GM19193 (cell line): ENCODE results near the gene SIGLEC11.

Experiments used
- POLR2A ChIP-seq: IDR thresholded peaks from 4 replicates; pipeline ENCODE4 v1.6.1; 2011; ENCODE audit not compliant: insufficient read depth, insufficient read length; ENCODE audit errors: extremely low read depth

The SIGLEC11 gene

GRCh38 chr19:49988007-49988406 lies 27.0 kb upstream of the SIGLEC11 start:
- no peak for TF ChIP-seq POLR2A

GRCh38 chr19:49987159-49987698 lies 26.3 kb upstream of the SIGLEC11 start:
- no peak for TF ChIP-seq POLR2A

- no peak for TF ChIP-seq POLR2A
Measured at GRCh38 chr19:49986354-49986753, 25.4 kb upstream of the SIGLEC11 start.

- TF ChIP-seq POLR2A, result no peak
Measured at GRCh38 chr19:49985871-49986270, 24.9 kb upstream of the SIGLEC11 start.

DNA sequence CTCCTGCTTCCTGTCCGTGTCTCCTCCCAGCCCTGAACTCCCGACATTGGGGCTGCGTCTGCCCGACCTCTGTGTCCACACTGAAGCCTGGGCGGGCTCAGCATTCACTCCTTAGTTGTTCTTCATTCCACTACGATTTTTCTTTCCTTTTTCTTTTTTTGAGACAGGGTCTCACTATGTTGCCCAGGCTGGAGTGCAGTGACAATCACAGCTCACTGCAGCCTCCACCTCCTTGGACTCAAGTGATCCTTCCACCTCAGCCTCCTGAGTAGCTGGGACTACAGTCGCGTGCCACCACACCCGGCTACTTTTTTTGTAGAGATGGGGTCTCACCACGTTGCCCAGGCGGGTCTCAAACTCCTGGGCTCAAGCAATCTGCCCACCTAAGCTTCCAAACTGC lies 23.5 kb upstream of the SIGLEC11 start:
- no peak for TF ChIP-seq POLR2A

DNA sequence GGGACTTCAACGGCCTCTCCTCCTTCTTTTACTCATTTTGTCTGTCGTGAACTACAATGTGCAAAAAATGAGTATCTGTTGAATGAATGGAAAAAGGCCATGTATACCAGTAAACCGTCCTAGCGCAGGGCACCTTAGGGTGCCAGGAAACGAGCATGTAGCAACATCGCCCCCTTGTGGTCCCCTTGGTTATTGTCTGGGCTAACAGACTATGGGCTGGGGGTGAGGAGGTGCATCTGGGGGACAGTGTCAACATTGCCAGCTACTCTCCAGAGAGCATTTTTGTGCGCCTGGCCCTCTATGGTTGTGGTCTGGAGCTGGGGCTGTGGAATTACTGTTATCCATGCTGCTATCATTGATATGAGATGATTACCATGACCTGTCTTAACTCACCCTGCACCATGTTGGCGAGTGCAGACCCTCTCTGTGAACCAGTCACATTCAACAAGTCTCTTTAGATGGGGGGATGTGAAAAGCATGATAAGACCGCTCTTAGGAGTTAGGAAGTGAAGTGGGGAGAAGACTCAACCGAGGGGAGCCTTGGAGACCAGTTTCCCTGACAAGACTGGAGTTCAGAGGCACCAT lies 22.8 kb upstream of the SIGLEC11 start:
- no peak for TF ChIP-seq POLR2A

DNA sequence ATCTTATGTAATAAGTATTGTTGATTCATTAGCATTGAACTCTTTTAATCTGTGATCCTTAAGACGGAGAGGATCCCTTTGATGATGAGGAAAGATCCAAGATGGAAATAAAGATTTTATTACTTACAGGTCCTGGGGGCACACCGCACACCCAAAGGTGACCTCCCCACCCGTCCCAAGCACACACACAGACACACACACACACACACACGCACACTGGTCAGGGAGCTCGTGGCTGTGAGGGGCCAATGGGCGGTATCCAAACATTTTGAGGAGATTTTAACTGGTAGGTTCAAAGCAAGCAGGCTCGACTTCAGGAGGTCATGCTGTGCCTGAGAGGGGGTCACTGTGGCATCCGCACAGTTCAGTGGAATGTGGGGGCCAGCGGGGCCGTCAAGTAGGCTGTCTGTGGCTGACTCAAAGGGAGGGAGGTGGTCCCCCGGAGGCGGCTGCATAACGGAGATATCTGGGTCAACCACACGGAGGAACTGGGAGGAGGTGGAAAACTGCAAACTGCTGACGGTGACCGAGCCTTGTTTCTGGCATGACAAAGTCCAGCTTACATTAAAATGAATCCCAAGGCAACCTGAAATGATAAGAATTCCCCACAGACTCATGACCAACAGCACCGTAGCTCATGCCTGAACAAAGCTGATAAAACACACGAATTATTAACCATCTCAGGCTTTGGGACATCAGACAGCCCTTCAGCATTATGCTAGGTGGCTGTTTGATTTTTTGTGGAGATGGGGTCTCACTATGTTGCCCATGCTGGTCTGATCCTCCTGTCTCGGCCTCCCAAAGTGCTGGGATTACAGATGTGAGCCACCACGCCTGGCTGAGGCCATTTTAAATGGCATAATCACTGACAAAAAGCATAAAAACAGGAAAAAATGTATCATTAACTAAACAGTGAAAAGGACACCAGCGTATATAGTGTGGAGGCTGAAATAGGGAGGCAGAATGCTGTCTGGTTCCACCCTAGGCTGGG lies 20.9 kb upstream of the SIGLEC11 start:
- TF ChIP-seq POLR2A, result no peak

DNA sequence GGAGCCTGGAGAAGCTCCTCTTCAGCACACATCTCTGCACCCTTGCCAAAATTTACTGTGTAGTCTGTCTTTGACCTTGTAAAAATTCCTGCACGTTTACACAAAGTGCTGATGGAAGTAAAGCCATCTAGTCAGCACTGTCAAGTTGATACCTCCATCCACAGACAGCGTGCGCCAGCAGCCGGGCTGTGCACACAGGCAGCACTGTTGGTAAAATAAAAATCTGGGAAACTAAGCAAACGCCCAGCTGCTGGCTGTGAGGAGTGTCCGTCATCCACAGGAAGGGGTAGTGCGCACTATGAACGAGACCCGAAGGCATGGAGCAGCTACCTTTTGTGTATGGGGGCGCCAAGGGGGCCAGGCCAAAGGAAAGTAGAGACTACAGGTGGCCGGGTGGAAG lies 17.4 kb upstream of the SIGLEC11 start:
- no peak for TF ChIP-seq POLR2A

- no peak for TF ChIP-seq POLR2A
Measured at GRCh38 chr19:49977881-49978280, 16.9 kb upstream of the SIGLEC11 start.

DNA sequence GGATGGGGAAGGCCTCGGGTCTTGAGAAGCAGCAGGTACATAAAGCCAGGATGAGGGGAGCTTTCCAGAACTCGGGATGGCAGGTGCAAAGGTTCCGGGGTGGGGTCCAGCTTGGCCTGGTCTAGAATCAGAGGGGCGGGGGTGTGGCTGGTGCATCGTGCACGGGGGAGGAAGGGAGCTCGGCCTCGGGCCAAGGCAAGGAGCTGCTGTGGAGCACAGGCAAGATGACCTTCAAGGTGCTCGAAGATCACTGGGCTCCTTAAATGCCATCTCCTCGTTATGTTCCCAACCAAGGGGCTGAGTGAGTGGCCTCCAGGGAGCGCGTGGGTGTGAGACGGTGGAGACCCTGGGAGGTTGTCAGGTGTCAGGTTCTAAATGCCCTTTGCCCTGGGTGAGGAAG lies 16.1 kb upstream of the SIGLEC11 start:
- no peak for TF ChIP-seq POLR2A

GRCh38 chr19:49976496-49976895 lies 15.5 kb upstream of the SIGLEC11 start:
- TF ChIP-seq POLR2A, result no peak

GRCh38 chr19:49975051-49975450 lies 14.1 kb upstream of the SIGLEC11 start:
- no peak for TF ChIP-seq POLR2A

GRCh38 chr19:49973987-49974386 lies 13.0 kb upstream of the SIGLEC11 start:
- no peak for TF ChIP-seq POLR2A

GRCh38 chr19:49972841-49973240 lies 11.9 kb upstream of the SIGLEC11 start:
- no peak for TF ChIP-seq POLR2A

DNA sequence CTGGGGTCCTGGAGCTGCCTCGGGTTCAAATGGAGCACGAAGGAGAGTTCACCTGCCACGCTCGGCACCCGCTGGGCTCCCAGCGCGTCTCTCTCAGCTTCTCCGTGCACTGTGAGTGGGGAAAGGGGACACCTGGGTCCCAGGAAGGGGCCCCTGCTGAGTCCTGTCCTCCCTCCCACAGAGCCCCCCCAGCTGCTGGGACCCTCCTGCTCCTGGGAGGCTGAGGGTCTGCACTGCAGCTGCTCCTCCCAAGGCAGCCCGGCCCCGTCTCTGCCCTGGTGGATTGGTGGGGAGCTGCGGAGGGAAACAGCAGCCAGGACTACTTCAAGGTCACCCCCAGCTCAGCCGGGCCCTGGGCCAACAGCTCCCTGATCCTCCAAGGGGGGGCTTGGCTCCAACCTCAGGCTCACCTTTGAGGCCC lies 11.0 kb upstream of the SIGLEC11 start:
- TF ChIP-seq POLR2A, result no peak
